ENCODE results near the gene MBLAC1. TPM values are rescaled to one million over a fixed set of nuclear protein-coding genes. Genes with fewer than 3 reads are reported as not detected.
A peak's percentile ranks its signal among the peaks of the same experiment; 100 is the strongest.

MBLAC1 gene
- total RNA-seq, 4 donors from 2014 or later, result 3.1 to 8.8 (median 5.0) TPM

DNA sequence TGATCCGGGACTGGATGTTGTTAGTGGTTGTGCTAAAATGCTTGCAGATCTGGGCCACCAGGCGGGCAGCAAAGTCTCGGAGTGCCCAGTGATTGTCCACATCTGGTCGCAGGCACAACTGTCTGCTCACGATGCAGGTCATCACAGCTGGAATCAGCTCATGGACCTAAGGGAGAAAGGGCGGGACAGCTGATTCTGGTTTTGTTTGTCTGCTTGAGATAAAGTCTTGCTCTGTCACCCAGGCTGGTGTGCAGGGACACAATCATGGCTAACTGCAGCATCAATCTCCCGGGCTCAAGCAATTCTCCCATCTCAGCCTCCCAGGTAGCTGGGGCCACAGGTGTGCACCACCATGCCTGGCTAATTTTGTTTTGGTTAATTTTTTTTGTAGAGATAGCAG is 15.6 kb upstream of the MBLAC1 start:
- no peak for TF ChIP-seq EP300 (IDR thresholded peaks at IDR 0.05)
- no peak for TF ChIP-seq POLR2A (IDR thresholded peaks at IDR 0.05; ENCODE audit: low read depth)
- TF ChIP-seq, protein P1, sequence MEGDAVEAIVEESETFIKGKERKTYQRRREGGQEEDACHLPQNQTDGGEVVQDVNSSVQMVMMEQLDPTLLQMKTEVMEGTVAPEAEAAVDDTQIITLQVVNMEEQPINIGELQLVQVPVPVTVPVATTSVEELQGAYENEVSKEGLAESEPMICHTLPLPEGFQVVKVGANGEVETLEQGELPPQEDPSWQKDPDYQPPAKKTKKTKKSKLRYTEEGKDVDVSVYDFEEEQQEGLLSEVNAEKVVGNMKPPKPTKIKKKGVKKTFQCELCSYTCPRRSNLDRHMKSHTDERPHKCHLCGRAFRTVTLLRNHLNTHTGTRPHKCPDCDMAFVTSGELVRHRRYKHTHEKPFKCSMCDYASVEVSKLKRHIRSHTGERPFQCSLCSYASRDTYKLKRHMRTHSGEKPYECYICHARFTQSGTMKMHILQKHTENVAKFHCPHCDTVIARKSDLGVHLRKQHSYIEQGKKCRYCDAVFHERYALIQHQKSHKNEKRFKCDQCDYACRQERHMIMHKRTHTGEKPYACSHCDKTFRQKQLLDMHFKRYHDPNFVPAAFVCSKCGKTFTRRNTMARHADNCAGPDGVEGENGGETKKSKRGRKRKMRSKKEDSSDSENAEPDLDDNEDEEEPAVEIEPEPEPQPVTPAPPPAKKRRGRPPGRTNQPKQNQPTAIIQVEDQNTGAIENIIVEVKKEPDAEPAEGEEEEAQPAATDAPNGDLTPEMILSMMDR (IDR thresholded peaks at IDR 0.05), result no peak
- intact Hi-C loops (cut with DNase I), result no loop called here
- no peak for DNase-seq (ENCODE audit: extremely low spot score)
- Histone ChIP-seq H3K27me3 (no peaks in the 10 kb centered on the region), H3K36me3 (peaks cover 38 to 89% (median 81%) of the 10 kb centered on the region in 4 donors), H3K4me3 (no peak overlapping the region), H3K27ac (replicated peaks in 1 of 4) (no peak overlapping the region), H3K9me3 (no peaks in the 10 kb centered on the region), H3K4me1 (no peaks in the 10 kb centered on the region)
- WGBS, result 93% methylated on average over 6 of the region's 7 CpGs

DNA sequence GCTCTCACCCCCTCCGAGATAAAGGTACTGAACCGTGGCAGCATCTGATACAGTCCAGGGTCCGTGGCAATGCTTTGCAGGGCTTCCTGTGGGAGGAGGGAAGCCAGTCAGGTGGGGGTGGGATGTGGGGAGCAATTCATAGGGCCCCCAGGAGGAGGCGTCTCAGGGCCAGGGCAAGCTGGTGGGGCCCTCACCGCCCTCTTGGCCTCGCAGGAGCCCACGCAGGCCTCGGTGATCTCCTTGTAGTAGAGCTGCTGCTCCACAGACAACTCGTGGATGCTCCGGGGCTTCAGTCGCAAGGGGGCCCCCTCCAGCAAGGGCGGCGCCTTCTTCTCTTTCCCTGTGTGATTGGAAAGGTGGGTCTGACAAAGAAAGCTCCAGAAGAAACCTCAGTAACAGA is 14.9 kb upstream of the MBLAC1 start:
- Histone ChIP-seq H3K9me3 (no peaks in the 10 kb centered on the region), H3K27me3 (no peaks in the 10 kb centered on the region), H3K4me3 (no peak overlapping the region), H3K4me1 (no peaks in the 10 kb centered on the region), H3K27ac (replicated peaks in 1 of 4) (no peak overlapping the region), H3K36me3 (peaks cover 30 to 82% (median 74%) of the 10 kb centered on the region in 4 donors)
- DNase-seq (ENCODE audit: extremely low spot score), result no peak
- WGBS, result 78% methylated on average over 7 of the region's 13 CpGs
- intact Hi-C loops (cut with DNase I), result no loop called here
- no peak for TF ChIP-seq POLR2AphosphoS5 (IDR thresholded peaks at IDR 0.05)
- TF ChIP-seq, protein P1 (IDR thresholded peaks at IDR 0.05), result no peak
- no peak for TF ChIP-seq POLR2A (IDR thresholded peaks at IDR 0.05; ENCODE audit: low read depth)
- TF ChIP-seq EP300 (IDR thresholded peaks at IDR 0.05), result no peak

DNA sequence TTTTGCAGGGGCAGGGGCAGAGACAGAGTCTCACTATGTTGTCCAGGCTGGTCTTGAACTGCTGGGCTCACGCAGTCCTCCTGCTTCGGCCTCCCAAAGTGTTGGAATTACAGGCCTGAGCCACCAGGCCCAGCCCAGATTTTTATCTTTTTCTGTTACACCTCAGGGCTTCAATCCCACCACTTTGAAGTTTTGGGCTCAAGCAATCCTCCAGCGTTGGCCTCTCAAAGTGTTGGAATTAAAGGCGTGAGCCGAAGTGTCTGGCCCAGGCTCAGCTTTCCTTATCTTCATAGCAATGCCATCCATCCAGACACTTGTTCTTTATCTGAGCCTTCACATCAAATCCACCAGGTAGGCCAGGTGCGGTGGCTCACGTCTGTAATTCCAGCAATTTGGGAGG is 11.7 kb upstream of the MBLAC1 start:
- peaks cover 15 to 51% (median 43%) of the 10 kb centered on the region in 4 donors for H3K36me3 ChIP-seq
- intact Hi-C loops (cut with DNase I), result no loop called here
- 82% methylated on average over 7 of the region's 7 CpGs for WGBS

GRCh38 chr7:100118388-100119071 is 8.2 kb upstream of the MBLAC1 start:
- Histone ChIP-seq H3K4me3 (peak overlapping the region; percentile 68 to 87 (median 76)), H3K36me3 (peaks cover 0 to 31% (median 13%) of the 10 kb centered on the region in 4 donors), H3K27me3 (no peaks in the 10 kb centered on the region), H3K27ac (replicated peaks in 1 of 4) (peak overlapping the region; percentile 76 to 87 (median 85)), H3K9me3 (no peaks in the 10 kb centered on the region), H3K4me1 (peaks cover 16 to 33% (median 23%) of the 10 kb centered on the region in 4 donors)
- DNase-seq (ENCODE audit: extremely low spot score), result no peak
- 17% methylated on average over 18 of the region's 18 CpGs for whole genome bisulfite sequencing
- intact Hi-C loops (cut with DNase I), result loop anchor here (2.0 kb wide), 1 partner anchor 16 kb away; no protein-coding TSS in a partner anchor
- TF ChIP-seq, protein P1 (IDR thresholded peaks at IDR 0.05), result no peak
- TF ChIP-seq POLR2AphosphoS5 (IDR thresholded peaks at IDR 0.05) (no peak), POLR2A (IDR thresholded peaks at IDR 0.05; ENCODE audit: low read depth) (no peak), EP300 (IDR thresholded peaks at IDR 0.05) (no peak)

More for the DNA sequence above, 11.7 kb upstream of the MBLAC1 start:
- TF ChIP-seq, protein P1 (IDR thresholded peaks at IDR 0.05), result no peak
- no peak for TF ChIP-seq POLR2AphosphoS5 (IDR thresholded peaks at IDR 0.05)
- TF ChIP-seq POLR2A (IDR thresholded peaks at IDR 0.05; ENCODE audit: low read depth), result no peak
- TF ChIP-seq EP300 (IDR thresholded peaks at IDR 0.05), result no peak
- peaks cover 8 to 18% (median 14%) of the 10 kb centered on the region in 4 donors for H3K4me1 ChIP-seq
- no peak overlapping the region for H3K27ac ChIP-seq (replicated peaks in 1 of 4)
- no peaks in the 10 kb centered on the region for H3K9me3 ChIP-seq
- no peak for DNase-seq (ENCODE audit: extremely low spot score)
- no peaks in the 10 kb centered on the region for H3K27me3 ChIP-seq
- H3K4me3 ChIP-seq, result no peak overlapping the region
